Chondrocyte (in vitro differentiated cells): ENCODE data around the gene KDM2A. TPM values are rescaled to one million over a fixed set of nuclear protein-coding genes. Genes with fewer than 3 reads are reported as not detected.

Source experiments
- DNase-seq: peaks from one replicate; pipeline ENCODE4 v3.0.0; 2021; ENCODE audit warnings: mixed read lengths, low spot score
- H3K27ac Mint-ChIP-seq: one replicate; pipeline ENCODE4 v1.8.0; 2021; ENCODE audit warnings: mild to moderate bottlenecking, moderate library complexity, mixed read lengths; ENCODE audit not compliant: unreplicated experiment
- H3K27me3 Mint-ChIP-seq: 2 replicates; pipeline ENCODE4 v1.8.0; 2021; ENCODE audit warnings: low read depth, mixed read lengths
- H3K36me3 Mint-ChIP-seq: 2 replicates; pipeline ENCODE4 v1.8.0; 2021; ENCODE audit warnings: low read depth, mixed read lengths
- H3K4me1 Mint-ChIP-seq: 2 replicates; pipeline ENCODE4 v1.8.0; 2021; ENCODE audit warnings: low read depth, mild to moderate bottlenecking, mixed read lengths
- H3K4me3 Mint-ChIP-seq: one replicate; pipeline ENCODE4 v1.8.0; 2021; ENCODE audit warnings: mild to moderate bottlenecking, moderate library complexity, mixed read lengths; ENCODE audit not compliant: unreplicated experiment
- H3K9me3 Mint-ChIP-seq: 2 replicates; pipeline ENCODE4 v1.8.0; 2021; ENCODE audit warnings: low read depth, mixed read lengths
- CTCF ChIP-seq: fragments of 200-600 bp; sonication (generic); IDR thresholded peaks from 2 replicates; pipeline ENCODE4 v1.5.0; 2021; ENCODE audit warnings: antibody characterized with exemption, mild to moderate bottlenecking, moderate library complexity
- total RNA-seq: library from RNA; stranded (reverse); gene quantifications from 3 replicates; pipeline ENCODE4 v1.2.1, GENCODE V29; 2021

Gene KDM2A
- total RNA-seq, 1 donor from 2014 or later = 54.3 TPM

- H3K9me3 Mint-ChIP-seq = no peaks in the 10 kb centered on the region
- no peaks in the 10 kb centered on the region for H3K4me1 Mint-ChIP-seq
- H3K27me3 Mint-ChIP-seq = no peaks in the 10 kb centered on the region
- no peak for TF ChIP-seq CTCF
- no peak overlapping the region for H3K27ac Mint-ChIP-seq
- no peaks in the 10 kb centered on the region for H3K36me3 Mint-ChIP-seq
- no peak overlapping the region for H3K4me3 Mint-ChIP-seq
- DNase-seq = no peak
Observed at GRCh38 chr11:67095214-67095507, 23.9 kb upstream of the KDM2A start.

- Mint-ChIP-seq H3K9me3 (no peaks in the 10 kb centered on the region), H3K4me3 (no peak overlapping the region), H3K4me1 (no peaks in the 10 kb centered on the region), H3K27me3 (no peaks in the 10 kb centered on the region), H3K36me3 (no peaks in the 10 kb centered on the region), H3K27ac (no peak overlapping the region)
- no peak for DNase-seq
- TF ChIP-seq CTCF = no peak
Observed at GRCh38 chr11:67098799-67099429, 20.1 kb upstream of the KDM2A start.

- no peak for TF ChIP-seq CTCF
- Mint-ChIP-seq H3K4me3 (no peak overlapping the region), H3K27ac (no peak overlapping the region), H3K27me3 (no peaks in the 10 kb centered on the region), H3K9me3 (no peaks in the 10 kb centered on the region), H3K4me1 (no peaks in the 10 kb centered on the region), H3K36me3 (no peaks in the 10 kb centered on the region)
- no peak for DNase-seq
Observed at GRCh38 chr11:67099831-67100324, 19.2 kb upstream of the KDM2A start.

- Mint-ChIP-seq H3K4me1 (no peaks in the 10 kb centered on the region), H3K9me3 (no peaks in the 10 kb centered on the region), H3K36me3 (no peaks in the 10 kb centered on the region), H3K27me3 (no peaks in the 10 kb centered on the region), H3K27ac (no peak overlapping the region), H3K4me3 (no peak overlapping the region)
- no peak for TF ChIP-seq CTCF
- no peak for DNase-seq
Observed at GRCh38 chr11:67102664-67103063, 16.4 kb upstream of the KDM2A start.

GRCh38 chr11:67105964-67106363, 13.1 kb upstream of the KDM2A start:
- no peaks in the 10 kb centered on the region for H3K36me3 Mint-ChIP-seq
- H3K4me3 Mint-ChIP-seq = no peak overlapping the region
- no peak overlapping the region for H3K27ac Mint-ChIP-seq
- DNase-seq = no peak
- no peaks in the 10 kb centered on the region for H3K27me3 Mint-ChIP-seq
- no peak for TF ChIP-seq CTCF
- H3K9me3 Mint-ChIP-seq = no peaks in the 10 kb centered on the region
- H3K4me1 Mint-ChIP-seq = peaks cover 3% of the 10 kb centered on the region
